Suprapubic skin (tissue), 4 donors: ENCODE data around the gene MYBPHL. TPM values are rescaled to one million over a fixed set of nuclear protein-coding genes. Genes with fewer than 3 reads are reported as not detected.

Experiments
- DNase-seq, 2 donors: peaks; one replicate each; pipeline ENCODE4 v3.0.0-alpha.2; 2019; ENCODE audit warnings: low spot score in 2 of 2
- H3K27ac ChIP-seq: fragments of 200-600 bp; sonication (generic); one replicate; pipeline ENCODE4 v1.5.1; 2019
- H3K27me3 ChIP-seq: fragments of 200-600 bp; sonication (generic); one replicate; pipeline ENCODE4 v1.5.1; 2019
- H3K36me3 ChIP-seq: fragments of 200-600 bp; sonication (generic); one replicate; pipeline ENCODE4 v1.5.1; 2019
- H3K4me1 ChIP-seq: fragments of 200-600 bp; sonication (generic); one replicate; pipeline ENCODE4 v1.5.1; 2019
- H3K4me3 ChIP-seq: fragments of 200-600 bp; sonication (generic); one replicate; pipeline ENCODE4 v1.5.1; 2019; ENCODE audit warnings: mild to moderate bottlenecking
- H3K9me3 ChIP-seq: fragments of 200-600 bp; sonication (generic); one replicate; pipeline ENCODE4 v1.5.1; 2019
- EP300 ChIP-seq: sonication (generic); formaldehyde crosslinking; IDR thresholded peaks from one replicate; pipeline ENCODE4 v1.6.1; 2017; ENCODE audit warnings: antibody characterized with exemption
- POLR2A ChIP-seq, 2 donors: fragments of 450-650 bp; IDR thresholded peaks; one replicate each; pipeline ENCODE4 v1.6.1; 2017; ENCODE audit warnings: antibody characterized with exemption in 2 of 2, mild to moderate bottlenecking in 2 of 2, moderate library complexity in 2 of 2
- POLR2AphosphoS5 ChIP-seq, 3 donors: sonication (generic); formaldehyde crosslinking; IDR thresholded peaks; one replicate each; pipeline ENCODE4 v1.6.1; 2017; ENCODE audit warnings: antibody characterized with exemption in 3 of 3
- WGBS: methylation state at CpG from one replicate; pipeline ENCODE4 v1.1.5; 2018; 5-methylcytosine and 5-hydroxymethylcytosine counted together
- total RNA-seq, 4 donors: library from RNA; depleted of rRNA; stranded (reverse); fragments of >200 nt; gene quantifications; one replicate each; pipeline ENCODE4 v1.1.0, GENCODE V29; 2016
- TF ChIP-seq, protein P1 (sequence below), 2 donors: fragments of 200-600 bp in 1 of 2; fragments of 450-650 bp in 1 of 2; sonication (generic) in 1 of 2; IDR thresholded peaks; one replicate each; pipeline ENCODE4 v1.5.1; 2016 to 2019; ENCODE audit warnings: antibody characterized with exemption in 2 of 2, mild to moderate bottlenecking in 1 of 2, moderate library complexity in 1 of 2

Gene MYBPHL
- total RNA-seq, 4 donors from 2014 or later: not detected

- Histone ChIP-seq H3K4me1 (peaks cover 44% of the 10 kb centered on the region), H3K4me3 (no peak overlapping the region), H3K27me3 (no peaks in the 10 kb centered on the region), H3K27ac (no peak overlapping the region), H3K36me3 (peaks cover 3% of the 10 kb centered on the region), H3K9me3 (no peaks in the 10 kb centered on the region)
- no peak for DNase-seq
- WGBS: 96% methylated on average over 12 of the region's 12 CpGs
- TF ChIP-seq POLR2A (IDR thresholded peaks at IDR 0.05): no peak
- no peak for TF ChIP-seq POLR2AphosphoS5 (IDR thresholded peaks at IDR 0.05)
- TF ChIP-seq, protein P1, sequence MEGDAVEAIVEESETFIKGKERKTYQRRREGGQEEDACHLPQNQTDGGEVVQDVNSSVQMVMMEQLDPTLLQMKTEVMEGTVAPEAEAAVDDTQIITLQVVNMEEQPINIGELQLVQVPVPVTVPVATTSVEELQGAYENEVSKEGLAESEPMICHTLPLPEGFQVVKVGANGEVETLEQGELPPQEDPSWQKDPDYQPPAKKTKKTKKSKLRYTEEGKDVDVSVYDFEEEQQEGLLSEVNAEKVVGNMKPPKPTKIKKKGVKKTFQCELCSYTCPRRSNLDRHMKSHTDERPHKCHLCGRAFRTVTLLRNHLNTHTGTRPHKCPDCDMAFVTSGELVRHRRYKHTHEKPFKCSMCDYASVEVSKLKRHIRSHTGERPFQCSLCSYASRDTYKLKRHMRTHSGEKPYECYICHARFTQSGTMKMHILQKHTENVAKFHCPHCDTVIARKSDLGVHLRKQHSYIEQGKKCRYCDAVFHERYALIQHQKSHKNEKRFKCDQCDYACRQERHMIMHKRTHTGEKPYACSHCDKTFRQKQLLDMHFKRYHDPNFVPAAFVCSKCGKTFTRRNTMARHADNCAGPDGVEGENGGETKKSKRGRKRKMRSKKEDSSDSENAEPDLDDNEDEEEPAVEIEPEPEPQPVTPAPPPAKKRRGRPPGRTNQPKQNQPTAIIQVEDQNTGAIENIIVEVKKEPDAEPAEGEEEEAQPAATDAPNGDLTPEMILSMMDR (IDR thresholded peaks at IDR 0.05): no peak
- no peak for TF ChIP-seq EP300
These were observed 25.9 kb downstream of the MYBPHL start for GRCh38 chr1:109280862-109281261.

- WGBS: 87% methylated on average over 5 of the region's 5 CpGs
- Histone ChIP-seq H3K27me3 (no peaks in the 10 kb centered on the region), H3K4me3 (no peak overlapping the region), H3K9me3 (no peaks in the 10 kb centered on the region), H3K27ac (no peak overlapping the region), H3K36me3 (peaks cover 3% of the 10 kb centered on the region), H3K4me1 (peaks cover 55% of the 10 kb centered on the region)
- no peak for TF ChIP-seq POLR2A (IDR thresholded peaks at IDR 0.05)
- TF ChIP-seq, protein P1 (IDR thresholded peaks at IDR 0.05): no peak
- TF ChIP-seq EP300: no peak
- DNase-seq: peak in 1 of 2 donors; percentile 64
These were observed 27.1 kb downstream of the MYBPHL start for GRCh38 chr1:109279615-109280278.

DNA sequence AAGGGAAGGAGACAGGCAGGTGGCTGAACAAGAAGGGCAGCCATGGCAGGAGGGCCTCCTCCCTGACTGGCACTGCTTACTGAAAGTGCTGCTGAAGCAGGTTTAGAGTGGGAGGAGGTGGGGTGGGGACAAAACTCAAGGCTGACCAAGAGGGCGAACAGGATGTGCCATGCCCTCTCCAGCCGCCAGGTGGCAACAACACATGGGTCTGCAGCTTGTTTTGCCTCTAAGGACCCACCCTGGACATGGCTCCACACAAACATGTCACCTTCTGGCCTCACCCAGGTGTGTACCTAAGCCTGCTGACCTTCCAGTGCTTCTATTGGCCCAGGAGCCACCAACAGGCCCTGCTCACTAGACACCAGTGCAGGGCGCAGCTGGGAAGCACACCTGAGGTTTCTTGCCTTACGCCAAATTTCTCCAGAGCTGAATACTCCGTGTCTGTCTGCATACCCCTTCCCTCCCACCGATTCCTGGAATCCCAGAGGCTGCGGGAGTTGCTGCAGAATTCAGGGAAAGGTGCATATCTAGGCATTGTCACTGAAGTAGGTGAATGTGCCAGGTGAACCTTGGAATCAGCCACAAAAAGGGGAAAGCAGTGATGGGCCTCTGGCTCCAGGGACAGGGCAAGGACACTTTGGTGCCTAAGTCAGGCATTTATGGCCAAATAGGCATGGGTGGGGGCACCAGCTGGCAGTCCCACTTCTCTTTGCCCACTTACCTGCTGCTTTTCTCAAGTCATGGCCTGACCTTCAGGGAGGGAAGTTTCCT is 29.2 kb downstream of the MYBPHL start:
- Histone ChIP-seq H3K4me3 (no peak overlapping the region), H3K4me1 (peaks cover 66% of the 10 kb centered on the region), H3K27ac (peak overlapping the region; percentile 46), H3K36me3 (peaks cover 9% of the 10 kb centered on the region), H3K9me3 (no peaks in the 10 kb centered on the region), H3K27me3 (no peaks in the 10 kb centered on the region)
- TF ChIP-seq, protein P1 (IDR thresholded peaks at IDR 0.05): peak; percentile 62 to 78
- no peak for TF ChIP-seq POLR2AphosphoS5 (IDR thresholded peaks at IDR 0.05)
- DNase-seq: peak; percentile 80 to 86
- 65% methylated on average over 7 of the region's 7 CpGs for WGBS

- DNase-seq: peak in 1 of 2 donors; percentile 73
- peaks cover 20% of the 10 kb centered on the region for H3K36me3 ChIP-seq
These were observed 31.0 kb downstream of the MYBPHL start for GRCh38 chr1:109275706-109276345.

More at GRCh38 chr1:109275706-109276345, 31.0 kb downstream of the MYBPHL start:
- TF ChIP-seq POLR2A (IDR thresholded peaks at IDR 0.05) (no peak), POLR2AphosphoS5 (IDR thresholded peaks at IDR 0.05) (no peak), EP300 (no peak)
- TF ChIP-seq, protein P1 (IDR thresholded peaks at IDR 0.05): no peak
- H3K9me3 ChIP-seq: no peaks in the 10 kb centered on the region
- H3K4me1 ChIP-seq: peaks cover 56% of the 10 kb centered on the region
- H3K27ac ChIP-seq: peak overlapping the region; percentile 46
- H3K4me3 ChIP-seq: no peak overlapping the region
- 61% methylated on average over 9 of the region's 9 CpGs for WGBS
- H3K27me3 ChIP-seq: no peaks in the 10 kb centered on the region
